GM18526 (cell line): ENCODE results near the gene UBE2D2.

Experiments
- POLR2A ChIP-seq: IDR thresholded peaks from 3 replicates; pipeline ENCODE4 v1.6.1; 2011; ENCODE audit not compliant: insufficient read length; ENCODE audit errors: extremely low read depth

The UBE2D2 gene

GRCh38 chr5:139664727-139665351 is 103.7 kb downstream of the UBE2D2 start:
- TF ChIP-seq POLR2A, result peak; percentile 35

GRCh38 chr5:139665626-139666025 is 104.5 kb downstream of the UBE2D2 start:
- TF ChIP-seq POLR2A, result no peak

- TF ChIP-seq POLR2A, result no peak
Measured at GRCh38 chr5:139666551-139666950, 105.4 kb downstream of the UBE2D2 start.

- no peak for TF ChIP-seq POLR2A
Measured at GRCh38 chr5:139667001-139667729, 106.0 kb downstream of the UBE2D2 start.

GRCh38 chr5:139667730-139668063 is 106.6 kb downstream of the UBE2D2 start:
- no peak for TF ChIP-seq POLR2A

- TF ChIP-seq POLR2A, result peak; percentile 54
Measured at GRCh38 chr5:139668064-139668880, 107.1 kb downstream of the UBE2D2 start.

GRCh38 chr5:139668924-139669661 is 108.0 kb downstream of the UBE2D2 start:
- TF ChIP-seq POLR2A, result no peak

- peak; percentile 53 for TF ChIP-seq POLR2A
Measured at GRCh38 chr5:139669662-139670368, 108.7 kb downstream of the UBE2D2 start.

- TF ChIP-seq POLR2A, result peak; percentile 51
Measured at GRCh38 chr5:139670369-139671095, 109.4 kb downstream of the UBE2D2 start.

- TF ChIP-seq POLR2A, result no peak
Measured at GRCh38 chr5:139671096-139671841, 110.1 kb downstream of the UBE2D2 start.

GRCh38 chr5:139675213-139675612 is 114.1 kb downstream of the UBE2D2 start:
- no peak for TF ChIP-seq POLR2A

GRCh38 chr5:139675825-139676224 is 114.7 kb downstream of the UBE2D2 start:
- no peak for TF ChIP-seq POLR2A

- no peak for TF ChIP-seq POLR2A
Measured at GRCh38 chr5:139676406-139676805, 115.3 kb downstream of the UBE2D2 start.
